Measurements from ENCODE around the gene WDR18. TPM values are rescaled to one million over a fixed set of nuclear protein-coding genes. Genes with fewer than 3 reads are reported as not detected.

WDR18 gene
- total RNA-seq, 1 donor from 2014 or later = 66.5 TPM

- no peak for TF ChIP-seq CTCF (IDR thresholded peaks at IDR 0.05)
- Mint-ChIP-seq H3K9me3 (no peaks in the 10 kb centered on the region), H3K27ac (no peak within 1 kb of the TSS), H3K27me3 (peaks cover 33% of the 10 kb centered on the region), H3K4me3 (peak within 1 kb of the TSS; percentile 46), H3K4me1 (peaks cover 20% of the 10 kb centered on the region), H3K36me3 (ENCODE audit: low read depth) (no peaks in the 10 kb centered on the region)
- ChIA-PET CTCF (interaction anchor here (0.9 kb wide), 1 partner anchor 80 kb away, joined by 3 read pairs; no protein-coding TSS in a partner anchor), POLR2A (no interaction called here)
- intact Hi-C loops (cut with micrococcal nuclease) = loop anchor here (2.0 kb wide), 2 partner anchors 21 to 137 kb away; partner anchors contain the start of genes RNU6-2 and TMEM259
- DNase-seq = peak; percentile 48
- ATAC-seq (ENCODE audit: low read depth) = peak; percentile 43
Observed at GRCh38 chr19:1000095-1000494, 15.9 kb downstream of the WDR18 start, which contains the start of gene GRIN3B. TSS of gene GRIN3B (plus strand) at chr19:1000419. CDS start at chr19:1000438, 19 bp downstream.

GRCh38 chr19:1000591-1001537 is 16.7 kb downstream of the WDR18 start:
- H3K27ac Mint-ChIP-seq = no peak overlapping the region
- TF ChIP-seq CTCF (IDR thresholded peaks at IDR 0.05) = no peak
- POLR2A ChIA-PET = interaction anchor here (0.5 to 0.9 kb wide), 5 partner anchors 8 to 74 kb away, joined by 3 to 6 read pairs (median 3); partner anchors contain the start of gene ABCA7
- peaks cover 18% of the 10 kb centered on the region for H3K4me1 Mint-ChIP-seq
- peaks cover 33% of the 10 kb centered on the region for H3K27me3 Mint-ChIP-seq
- H3K9me3 Mint-ChIP-seq = no peaks in the 10 kb centered on the region
- H3K36me3 Mint-ChIP-seq (ENCODE audit: low read depth) = no peaks in the 10 kb centered on the region
- peak; percentile 34 for DNase-seq
- CTCF ChIA-PET = interaction anchor here (0.8 to 1.1 kb wide), 4 partner anchors 25 to 220 kb away, joined by 3 read pairs; no protein-coding TSS in a partner anchor
- intact Hi-C loops (cut with micrococcal nuclease) = loop anchor here (1.0 to 2.0 kb wide), 6 partner anchors 17 to 231 kb away; partner anchors contain the start of genes RNU6-2, TMEM259 and WDR18
- peak overlapping the region; percentile 46 for H3K4me3 Mint-ChIP-seq
- no peak for ATAC-seq (ENCODE audit: low read depth)

- Mint-ChIP-seq H3K27me3 (peaks cover 29% of the 10 kb centered on the region), H3K36me3 (ENCODE audit: low read depth) (peaks cover 2% of the 10 kb centered on the region), H3K4me3 (no peak overlapping the region), H3K27ac (no peak overlapping the region), H3K4me1 (peaks cover 13% of the 10 kb centered on the region), H3K9me3 (no peaks in the 10 kb centered on the region)
- peak; percentile 77 for ATAC-seq (ENCODE audit: low read depth)
- intact Hi-C loops (cut with micrococcal nuclease) = loop anchor here (1.0 to 2.0 kb wide), 6 partner anchors 17 to 231 kb away; partner anchors contain the start of genes RNU6-2, TMEM259 and WDR18
- ChIA-PET POLR2A (interaction anchor here (0.5 to 0.9 kb wide), 5 partner anchors 7 to 74 kb away, joined by 3 to 6 read pairs (median 3); partner anchors contain the start of gene ABCA7), CTCF (interaction anchor here (0.8 to 1.1 kb wide), 3 partner anchors 24 to 219 kb away, joined by 3 read pairs; no protein-coding TSS in a partner anchor)
- TF ChIP-seq CTCF (IDR thresholded peaks at IDR 0.05) = no peak
- DNase-seq = peak; percentile 75
Observed at GRCh38 chr19:1001538-1002166, 17.5 kb downstream of the WDR18 start.

GRCh38 chr19:1002600-1002999 is 18.5 kb downstream of the WDR18 start:
- Mint-ChIP-seq H3K27me3 (peaks cover 27% of the 10 kb centered on the region), H3K36me3 (ENCODE audit: low read depth) (peaks cover 6% of the 10 kb centered on the region), H3K4me3 (no peak overlapping the region), H3K9me3 (no peaks in the 10 kb centered on the region), H3K4me1 (peaks cover 11% of the 10 kb centered on the region), H3K27ac (no peak overlapping the region)
- CTCF ChIA-PET = no interaction called here
- POLR2A ChIA-PET = interaction anchor here (0.5 to 0.7 kb wide), 2 partner anchors 102 to 233 kb away, joined by 3 to 4 read pairs; no protein-coding TSS in a partner anchor
- ATAC-seq (ENCODE audit: low read depth) (no peak), DNase-seq (no peak)
- no peak for TF ChIP-seq CTCF (IDR thresholded peaks at IDR 0.05)
- intact Hi-C loops (cut with micrococcal nuclease) = no loop called here
